CD4-positive, CD25-positive, alpha-beta regulatory T cell (primary cell): ENCODE results near the gene HEXB. TPM values are rescaled to one million over a fixed set of nuclear protein-coding genes. Genes with fewer than 3 reads are reported as not detected.
A peak's percentile ranks its signal among the peaks of the same experiment; 100 is the strongest.
"Not testable (repeated sequence)": the region's sequence is repeated elsewhere in the genome, so short reads cannot be mapped to it uniquely, and the experiment has no call there.

Source experiments
- ATAC-seq, 2 donors: fragments of 150-1000 bp; cut with Tn5 transposase; one replicate each; pipeline ENCODE4 v1.10.0; 2021; ENCODE audit warnings: low read depth in 2 of 2, moderate number of reproducible peaks in 2 of 2, moderate library complexity in 1 of 2
- DNase-seq, 3 donors: peaks; one replicate each; pipeline versions ENCODE4 v3.0.0 to v3.0.0-alpha.2; 2012 to 2022; ENCODE audit warnings: mixed read lengths in 1 of 3
- H3K27ac ChIP-seq: one replicate; pipeline ENCODE4 v1.7.0; 2013; ENCODE audit warnings: mild to moderate bottlenecking, low read length; ENCODE audit not compliant: insufficient read depth, poor library complexity, severe bottlenecking
- H3K27me3 ChIP-seq: one replicate; pipeline ENCODE4 v1.7.0; 2013; ENCODE audit warnings: low read length; ENCODE audit not compliant: control insufficient read depth, insufficient read depth
- H3K36me3 ChIP-seq: one replicate; pipeline ENCODE4 v1.7.0; 2013; ENCODE audit warnings: mild to moderate bottlenecking, low read length, moderate library complexity; ENCODE audit not compliant: control insufficient read depth, insufficient read depth
- H3K4me1 ChIP-seq: 2 replicates; pipeline ENCODE4 v1.7.0; 2013; ENCODE audit warnings: mild to moderate bottlenecking, low read length; ENCODE audit not compliant: insufficient read depth, control insufficient read depth, poor library complexity, severe bottlenecking
- H3K4me3 ChIP-seq: one replicate; pipeline ENCODE4 v1.7.0; 2013; ENCODE audit warnings: low read depth, mild to moderate bottlenecking, low read length, moderate library complexity
- H3K9me3 ChIP-seq, 2 experiments: 1 replicate in 1 of 2; 2 replicates in 1 of 2; pipeline ENCODE4 v1.7.0; 2013; ENCODE audit warnings: low read length in 2 of 2, mild to moderate bottlenecking in 1 of 2, moderate library complexity in 1 of 2; ENCODE audit not compliant: control insufficient read depth in 2 of 2
- H3K27ac Mint-ChIP-seq, 3 donors: one replicate each; pipeline ENCODE4 v1.8.0; 2020 to 2022; ENCODE audit warnings: mild to moderate bottlenecking in 3 of 3, mixed read lengths in 3 of 3, moderate library complexity in 2 of 3
- H3K27me3 Mint-ChIP-seq: one replicate; pipeline ENCODE4 v1.8.0; 2022; ENCODE audit warnings: mild to moderate bottlenecking, mixed read lengths
- H3K36me3 Mint-ChIP-seq: one replicate; pipeline ENCODE4 v1.8.0; 2020; ENCODE audit warnings: mixed read lengths
- H3K4me1 Mint-ChIP-seq, 4 donors: one replicate each; pipeline ENCODE4 v1.8.0; 2020 to 2022; ENCODE audit warnings: mixed read lengths in 4 of 4, mild to moderate bottlenecking in 1 of 4
- H3K4me3 Mint-ChIP-seq, 4 donors: one replicate each; pipeline ENCODE4 v1.8.0; 2020 to 2022; ENCODE audit warnings: mild to moderate bottlenecking in 4 of 4, mixed read lengths in 4 of 4, moderate library complexity in 3 of 4
- H3K9me3 Mint-ChIP-seq, 7 donors: one replicate each; pipeline ENCODE4 v1.8.0; 2020 to 2022; ENCODE audit warnings: mixed read lengths in 7 of 7, mild to moderate bottlenecking in 3 of 7, moderate library complexity in 2 of 7
- polyA plus RNA-seq, 4 donors: library from polyadenylated mRNA; unstranded; fragments of 300-500 nt; fragmentation: Illumina TruSeq; gene quantifications; one replicate each; pipeline ENCODE4 v1.2.3, GENCODE V29; 2021
- total RNA-seq: library from RNA; stranded (reverse); gene quantifications from one replicate; pipeline ENCODE4 v1.2.3, GENCODE V29; 2022

The HEXB gene
- total and polyA plus RNA-seq, 5 donors from 2014 or later = 41.9 to 128 (median 114) TPM

GRCh38 chr5:74693191-74693590 is 8.2 kb downstream of the HEXB start:
- no peaks in the 10 kb centered on the region for H3K9me3 Mint-ChIP-seq
- H3K27me3 Mint-ChIP-seq = no peaks in the 10 kb centered on the region
- no peak overlapping the region for H3K4me3 Mint-ChIP-seq
- ATAC-seq = no peak
- H3K9me3 ChIP-seq = no peaks in the 10 kb centered on the region
- H3K36me3 Mint-ChIP-seq = peaks cover 45% of the 10 kb centered on the region
- H3K27ac ChIP-seq = no peak overlapping the region
- peaks cover 11 to 20% (median 14%) of the 10 kb centered on the region in 4 donors for H3K4me1 Mint-ChIP-seq
- H3K27me3 ChIP-seq = no peaks in the 10 kb centered on the region
- no peak overlapping the region for H3K4me3 ChIP-seq
- H3K36me3 ChIP-seq = peaks cover 40% of the 10 kb centered on the region
- DNase-seq = no peak
- no peaks in the 10 kb centered on the region for H3K4me1 ChIP-seq
- no peak overlapping the region for H3K27ac Mint-ChIP-seq

- ATAC-seq (no peak), DNase-seq (no peak)
- H3K27me3 ChIP-seq = no peaks in the 10 kb centered on the region
- no peaks in the 10 kb centered on the region for H3K4me1 ChIP-seq
- Mint-ChIP-seq H3K36me3 (peaks cover 44% of the 10 kb centered on the region), H3K4me1 (peaks cover 0 to 7% (median 3%) of the 10 kb centered on the region in 4 donors), H3K27me3 (no peaks in the 10 kb centered on the region), H3K4me3 (no peak overlapping the region), H3K27ac (peak overlapping the region in 2 of 3 donors; percentile 44 to 52), H3K9me3 (peaks cover 0 to 3% (median 0%) of the 10 kb centered on the region in 7 donors)
- H3K9me3 ChIP-seq = peaks cover 0 to 4% of the 10 kb centered on the region in 2 experiments
- no peak overlapping the region for H3K27ac ChIP-seq
- peaks cover 51% of the 10 kb centered on the region for H3K36me3 ChIP-seq
- H3K4me3 ChIP-seq = no peak overlapping the region
These were observed 32.6 kb downstream of the HEXB start for GRCh38 chr5:74717596-74717995.

- no peaks in the 10 kb centered on the region for H3K27me3 Mint-ChIP-seq
- DNase-seq (no peak), ATAC-seq (no peak)
- H3K27ac Mint-ChIP-seq = no peak overlapping the region
- H3K36me3 Mint-ChIP-seq = peaks cover 60% of the 10 kb centered on the region
- H3K4me1 Mint-ChIP-seq = no peaks in the 10 kb centered on the region
- H3K4me3 ChIP-seq = no peak overlapping the region
- peaks cover 0 to 7% (median 0%) of the 10 kb centered on the region in 7 donors for H3K9me3 Mint-ChIP-seq
- H3K27me3 ChIP-seq = no peaks in the 10 kb centered on the region
- peaks cover 0 to 4% of the 10 kb centered on the region in 2 experiments for H3K9me3 ChIP-seq
- H3K27ac ChIP-seq = no peak overlapping the region
- no peak overlapping the region for H3K4me3 Mint-ChIP-seq
- no peaks in the 10 kb centered on the region for H3K4me1 ChIP-seq
- H3K36me3 ChIP-seq = peaks cover 77% of the 10 kb centered on the region
These were observed 37.2 kb downstream of the HEXB start for GRCh38 chr5:74722271-74722670.

GRCh38 chr5:74725331-74725730 is 40.3 kb downstream of the HEXB start:
- DNase-seq (no peak), ATAC-seq (no peak)
- Histone ChIP-seq H3K36me3 (peaks cover 73% of the 10 kb centered on the region), H3K4me1 (no peaks in the 10 kb centered on the region), H3K27me3 (no peaks in the 10 kb centered on the region), H3K4me3 (no peak overlapping the region), H3K9me3 (peaks cover 0 to 4% of the 10 kb centered on the region in 2 experiments), H3K27ac (no peak overlapping the region)
- Mint-ChIP-seq H3K27ac (no peak overlapping the region), H3K4me3 (no peak overlapping the region), H3K27me3 (no peaks in the 10 kb centered on the region), H3K9me3 (peaks cover 0 to 7% (median 0%) of the 10 kb centered on the region in 7 donors), H3K4me1 (no peaks in the 10 kb centered on the region), H3K36me3 (peaks cover 50% of the 10 kb centered on the region)

GRCh38 chr5:74736759-74737158 is 51.7 kb downstream of the HEXB start:
- H3K9me3 ChIP-seq = no peaks in the 10 kb centered on the region
- H3K4me1 ChIP-seq = no peaks in the 10 kb centered on the region
- DNase-seq (no peak), ATAC-seq (no peak)
- Mint-ChIP-seq H3K27me3 (no peaks in the 10 kb centered on the region), H3K9me3 (peaks cover 0 to 1% (median 0%) of the 10 kb centered on the region in 7 donors), H3K4me1 (peaks cover 0 to 3% (median 2%) of the 10 kb centered on the region in 4 donors), H3K27ac (no peak overlapping the region), H3K36me3 (peaks cover 49% of the 10 kb centered on the region), H3K4me3 (no peak overlapping the region)
- peaks cover 56% of the 10 kb centered on the region for H3K36me3 ChIP-seq
- no peaks in the 10 kb centered on the region for H3K27me3 ChIP-seq
- H3K27ac ChIP-seq = no peak overlapping the region
- H3K4me3 ChIP-seq = no peak overlapping the region

GRCh38 chr5:74738406-74738805 is 53.4 kb downstream of the HEXB start:
- no peak overlapping the region for H3K4me3 Mint-ChIP-seq
- H3K4me1 Mint-ChIP-seq = peaks cover 0 to 7% (median 4%) of the 10 kb centered on the region in 4 donors
- no peak for ATAC-seq
- no peaks in the 10 kb centered on the region for H3K27me3 Mint-ChIP-seq
- Histone ChIP-seq H3K4me1 (no peaks in the 10 kb centered on the region), H3K27ac (no peak overlapping the region), H3K27me3 (no peaks in the 10 kb centered on the region), H3K4me3 (no peak overlapping the region), H3K36me3 (peaks cover 50% of the 10 kb centered on the region), H3K9me3 (no peaks in the 10 kb centered on the region)
- peaks cover 47% of the 10 kb centered on the region for H3K36me3 Mint-ChIP-seq
- DNase-seq = no peak
- no peaks in the 10 kb centered on the region for H3K9me3 Mint-ChIP-seq
- no peak overlapping the region for H3K27ac Mint-ChIP-seq

- Mint-ChIP-seq H3K36me3 (peaks cover 47% of the 10 kb centered on the region), H3K4me1 (peaks cover 0 to 27% (median 9%) of the 10 kb centered on the region in 4 donors)
- not testable (repeated sequence) for H3K27me3 ChIP-seq, H3K4me3 ChIP-seq, H3K27ac Mint-ChIP-seq, DNase-seq, H3K9me3 ChIP-seq, H3K4me3 Mint-ChIP-seq, ATAC-seq, H3K27me3 Mint-ChIP-seq, H3K9me3 Mint-ChIP-seq, H3K4me1 ChIP-seq, H3K27ac ChIP-seq
- H3K36me3 ChIP-seq = peaks cover 66% of the 10 kb centered on the region
These were observed 63.7 kb downstream of the HEXB start for GRCh38 chr5:74748742-74749141.

- H3K36me3 Mint-ChIP-seq = peaks cover 32% of the 10 kb centered on the region
- DNase-seq = no peak
- H3K9me3 Mint-ChIP-seq = peaks cover 0 to 5% (median 4%) of the 10 kb centered on the region in 7 donors
- no peak for ATAC-seq
- no peak overlapping the region for H3K4me3 Mint-ChIP-seq
- Histone ChIP-seq H3K9me3 (peaks cover 0 to 3% of the 10 kb centered on the region in 2 experiments), H3K4me3 (no peak overlapping the region), H3K27me3 (no peaks in the 10 kb centered on the region), H3K36me3 (peaks cover 64% of the 10 kb centered on the region), H3K4me1 (peaks cover 24% of the 10 kb centered on the region), H3K27ac (no peak overlapping the region)
- no peaks in the 10 kb centered on the region for H3K27me3 Mint-ChIP-seq
- no peak overlapping the region for H3K27ac Mint-ChIP-seq
- peaks cover 20 to 46% (median 30%) of the 10 kb centered on the region in 4 donors for H3K4me1 Mint-ChIP-seq
These were observed 76.2 kb downstream of the HEXB start for GRCh38 chr5:74761241-74761640.
